ENCODE data around the gene NDUFS6. TPM values are rescaled to one million over a fixed set of nuclear protein-coding genes. Genes with fewer than 3 reads are reported as not detected.

NDUFS6 gene
- total RNA-seq, result 39.6 and 48.5 TPM in 2 replicates

DNA sequence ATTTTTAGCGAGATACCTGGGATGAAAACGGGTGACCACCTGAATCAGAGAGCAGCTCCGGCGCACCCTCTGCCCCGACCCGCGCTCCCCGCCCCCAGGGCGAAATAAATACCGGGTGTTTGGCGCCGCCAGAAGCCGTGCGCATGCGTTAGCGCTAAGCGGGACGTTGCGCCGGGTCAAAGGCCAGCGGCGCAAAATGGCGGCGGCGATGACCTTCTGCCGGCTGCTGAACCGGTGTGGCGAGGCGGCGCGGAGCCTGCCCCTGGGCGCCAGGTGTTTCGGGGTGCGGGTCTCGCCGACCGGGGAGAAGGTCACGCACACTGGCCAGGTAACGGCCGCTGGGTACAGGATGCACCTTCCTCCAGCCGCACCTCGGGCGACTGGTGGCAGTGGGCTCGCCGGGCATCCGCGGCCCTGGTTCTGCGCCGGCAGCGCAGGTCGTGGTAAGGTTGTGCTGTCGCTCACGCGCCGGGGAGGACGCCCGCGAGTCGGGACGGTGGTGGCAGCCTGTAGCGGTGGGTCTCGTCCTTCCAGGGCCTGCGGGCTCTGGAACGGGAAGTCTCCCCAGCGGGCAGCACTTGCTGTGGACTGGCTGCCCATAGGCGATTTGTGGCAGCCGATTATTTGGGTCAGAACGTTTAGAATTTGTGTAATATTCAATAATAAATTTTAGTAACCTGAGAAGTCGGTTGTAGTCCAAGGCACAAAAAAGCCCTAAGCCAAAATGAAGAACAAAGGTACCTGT, at the start of gene NDUFS6:
Gene NDUFS6 (plus strand): TSS at position 186 of the 745 bp plus-strand sequence. CDS start 11 bp downstream, at position 197.
- DNase-seq, result peak; percentile 84

DNA sequence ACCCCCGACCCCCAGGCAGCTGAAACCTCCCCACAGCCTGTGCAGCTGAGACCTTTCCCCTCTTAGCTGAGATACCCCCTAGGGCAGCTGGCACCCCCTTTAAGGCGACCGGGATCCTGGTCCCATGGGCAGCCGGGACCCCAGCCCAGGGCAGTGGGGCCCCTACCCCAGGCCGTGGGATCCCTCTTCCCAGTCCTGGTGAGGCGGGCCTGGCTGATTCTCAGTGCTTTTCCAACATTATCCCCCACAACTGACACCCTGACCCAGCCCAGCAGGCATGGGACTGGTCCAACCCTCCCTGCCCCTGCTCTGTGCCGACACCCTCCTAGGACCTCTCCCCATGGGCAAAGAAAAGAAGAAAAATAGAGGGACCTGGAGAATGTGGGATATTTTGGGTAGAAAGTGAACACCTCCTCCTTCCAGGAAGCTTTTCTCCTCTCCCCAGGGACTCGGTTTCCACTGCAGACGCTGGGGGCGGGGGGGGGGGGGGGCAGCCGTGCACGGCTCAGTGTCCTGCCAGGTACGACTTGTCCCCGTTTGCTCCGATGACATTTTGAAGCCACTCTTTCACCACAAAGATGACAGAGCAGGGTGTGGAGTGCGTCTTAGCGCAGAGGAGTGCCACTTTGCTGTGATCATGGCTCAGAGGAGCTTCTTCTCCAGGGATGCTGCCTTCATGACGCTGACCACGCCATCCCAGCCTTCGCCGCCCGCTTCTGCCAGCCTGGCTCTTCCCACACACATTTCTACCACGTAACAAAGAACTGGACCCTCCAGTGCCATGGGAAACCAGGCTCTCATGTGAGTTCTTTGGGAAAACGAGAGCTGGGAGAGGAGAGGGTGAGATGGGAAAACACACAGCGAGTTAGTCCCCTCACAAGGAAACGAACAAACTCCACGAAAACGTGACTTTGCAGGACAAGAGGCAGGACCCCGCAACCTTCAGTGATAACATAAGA, 49.1 kb upstream of the NDUFS6 start:
- no peak for DNase-seq

DNA sequence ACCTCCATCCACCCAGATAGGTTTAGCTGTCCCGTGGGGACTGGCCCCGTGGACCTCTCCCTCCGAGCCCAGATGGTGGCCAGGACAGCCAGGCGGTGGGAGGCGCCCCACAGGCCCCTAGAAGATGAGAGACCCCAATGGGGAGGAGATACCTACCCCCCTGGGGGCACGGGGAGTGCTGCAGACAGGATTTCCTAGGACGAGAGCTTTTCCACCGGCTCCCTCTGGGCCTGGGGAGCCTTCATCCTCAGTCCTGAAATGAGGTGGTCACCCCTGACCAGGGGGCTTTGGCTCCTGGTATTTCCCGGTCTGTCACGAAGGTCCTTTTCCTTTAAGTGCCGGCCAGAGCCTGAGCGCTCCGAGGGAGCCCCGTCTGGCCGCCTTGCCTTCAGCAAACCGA, 48.3 kb upstream of the NDUFS6 start:
- DNase-seq, result no peak

DNA sequence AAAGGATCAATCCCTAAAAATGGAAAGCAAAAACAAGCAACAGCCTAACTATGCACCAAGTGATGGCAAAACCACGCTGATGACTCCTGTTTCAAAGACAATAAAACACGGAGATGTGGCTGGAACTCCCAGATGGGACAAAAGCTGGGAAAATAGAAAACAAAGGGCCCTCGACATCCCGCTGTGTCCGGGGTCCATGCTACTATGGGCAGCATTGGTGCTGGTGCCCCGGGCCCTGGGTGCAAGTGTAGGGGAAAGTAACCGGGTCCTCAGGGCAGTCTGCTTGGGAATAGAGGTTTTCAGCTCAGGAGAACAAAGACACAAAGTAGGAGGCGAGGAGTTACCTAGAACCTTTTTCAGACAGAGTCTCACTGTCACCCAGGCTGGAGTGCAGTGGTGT, 47.7 kb upstream of the NDUFS6 start:
- no peak for DNase-seq

DNA sequence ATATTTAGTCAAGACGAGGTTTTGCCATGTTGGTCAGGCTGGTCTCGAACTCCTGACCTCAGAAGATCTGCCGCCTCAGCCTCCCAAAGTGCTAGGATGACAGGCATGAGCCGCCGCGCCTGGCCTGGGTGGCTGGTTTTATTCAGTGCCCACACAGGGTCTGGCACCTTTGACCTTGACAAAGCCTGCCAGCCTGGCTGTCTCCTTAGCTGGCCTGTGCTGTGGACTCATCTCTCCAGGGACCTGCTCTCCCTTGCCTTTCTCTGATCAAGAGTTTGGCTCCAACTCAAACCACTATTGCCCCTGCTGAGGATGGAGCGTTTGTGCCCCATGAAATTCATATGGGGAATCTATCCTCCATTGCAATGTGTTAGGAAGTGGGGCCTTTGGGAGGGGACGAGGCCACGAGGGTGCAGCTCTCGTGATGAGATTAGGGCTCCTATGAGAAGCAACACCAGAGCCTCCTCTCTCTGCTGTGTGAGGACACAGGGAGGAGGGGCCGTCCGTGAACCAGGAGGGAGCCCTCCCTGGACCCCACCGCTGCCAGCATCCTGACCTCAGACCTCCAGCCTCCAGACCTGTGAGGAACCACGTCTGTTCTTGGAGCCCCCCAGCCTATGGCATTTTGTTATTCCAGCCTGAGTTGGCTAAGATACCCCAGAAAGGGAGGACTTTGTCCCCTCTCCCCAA, 46.5 kb upstream of the NDUFS6 start:
- no peak for DNase-seq

- no peak for DNase-seq
Measured at GRCh38 chr5:1755321-1755949, 45.8 kb upstream of the NDUFS6 start.

DNA sequence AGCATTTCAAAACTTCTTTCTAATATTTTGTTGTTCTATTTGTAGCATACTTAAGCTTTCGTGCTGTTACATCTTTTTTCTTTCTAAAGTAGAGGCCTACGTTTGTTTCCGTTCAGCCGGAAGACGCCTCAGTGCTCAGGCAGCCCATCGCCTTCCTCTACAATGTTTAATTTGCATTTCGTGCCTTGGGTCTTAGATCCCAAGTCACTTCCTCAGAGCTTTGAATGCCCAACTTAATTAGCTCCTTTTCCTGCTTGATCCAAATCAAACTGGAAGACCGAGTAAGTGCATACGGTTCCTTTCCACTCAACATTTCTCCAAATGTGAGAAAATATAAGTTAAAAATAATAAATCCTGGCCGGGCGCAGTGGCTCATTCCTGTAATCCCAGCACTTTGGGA, 44.7 kb upstream of the NDUFS6 start:
- peak; percentile 4 for DNase-seq

- DNase-seq, result no peak
Measured at GRCh38 chr5:1757511-1757910, 43.7 kb upstream of the NDUFS6 start.

DNA sequence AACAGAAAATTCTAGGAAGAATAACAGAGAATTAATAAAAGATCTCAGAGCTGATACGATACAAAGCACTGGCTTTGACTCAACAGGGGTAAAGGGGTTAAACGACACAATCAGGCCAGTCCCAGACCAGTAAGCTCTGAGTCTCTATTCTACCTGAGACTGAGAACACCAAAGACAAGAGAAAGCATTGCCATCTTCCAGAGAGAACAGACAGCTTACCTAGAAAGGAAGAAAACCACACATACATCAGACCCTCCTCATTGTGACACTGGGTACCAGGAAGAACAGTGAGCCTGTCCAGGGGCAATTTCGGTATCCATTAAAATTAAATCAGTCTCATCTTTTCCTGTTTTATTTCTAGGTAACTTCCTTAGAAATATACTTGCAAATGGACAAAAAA, 42.6 kb upstream of the NDUFS6 start:
- DNase-seq, result no peak

DNA sequence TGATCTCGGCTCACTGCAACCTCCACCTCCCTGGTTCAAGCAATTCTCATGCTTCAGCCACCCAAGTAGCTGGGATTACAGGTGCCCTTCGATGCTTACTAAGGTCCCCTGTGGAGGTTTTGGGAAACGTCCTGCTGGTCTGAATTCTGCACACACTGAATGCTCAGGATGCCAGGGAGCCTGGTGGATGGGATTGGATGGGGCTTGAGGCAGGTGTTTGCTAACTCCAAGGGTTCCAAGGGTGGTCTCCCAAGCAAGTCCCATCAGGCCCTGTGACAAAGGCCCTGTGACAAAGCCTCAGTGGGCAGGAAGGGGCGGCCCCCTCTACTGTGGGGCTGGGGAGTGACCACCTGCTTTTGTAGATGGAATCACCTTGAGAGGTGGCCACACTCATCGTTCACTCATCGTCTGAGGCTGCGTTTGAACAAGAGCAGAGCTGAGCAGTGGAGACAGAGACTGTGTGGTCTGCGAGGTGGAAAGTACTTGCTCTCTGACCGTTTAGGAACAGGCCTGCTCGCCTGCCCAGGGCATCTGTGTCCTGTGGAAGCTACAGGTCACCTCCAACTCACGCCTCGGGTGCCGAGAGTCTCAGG, 41.7 kb upstream of the NDUFS6 start:
- no peak for DNase-seq

DNA sequence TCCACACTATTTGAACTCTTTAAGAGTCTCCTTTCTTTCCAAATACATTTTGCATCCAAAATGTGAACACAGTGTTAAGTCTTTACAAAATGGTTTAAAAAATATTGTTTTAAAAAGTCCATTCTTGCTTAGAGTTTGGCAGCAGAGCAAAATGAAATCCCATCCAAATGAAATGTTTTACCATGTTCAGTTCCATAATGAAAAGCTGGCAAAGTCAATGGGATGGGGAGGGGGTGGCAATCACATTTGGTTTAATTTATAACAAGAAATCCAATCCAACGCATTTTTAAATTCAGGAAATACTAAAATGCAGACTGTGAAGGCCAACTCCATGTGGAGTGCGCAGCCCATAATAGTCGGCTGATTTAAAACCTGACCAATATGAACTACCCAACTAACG, 41.0 kb upstream of the NDUFS6 start:
- no peak for DNase-seq

GRCh38 chr5:1760656-1761452, 40.4 kb upstream of the NDUFS6 start:
- DNase-seq, result no peak

DNA sequence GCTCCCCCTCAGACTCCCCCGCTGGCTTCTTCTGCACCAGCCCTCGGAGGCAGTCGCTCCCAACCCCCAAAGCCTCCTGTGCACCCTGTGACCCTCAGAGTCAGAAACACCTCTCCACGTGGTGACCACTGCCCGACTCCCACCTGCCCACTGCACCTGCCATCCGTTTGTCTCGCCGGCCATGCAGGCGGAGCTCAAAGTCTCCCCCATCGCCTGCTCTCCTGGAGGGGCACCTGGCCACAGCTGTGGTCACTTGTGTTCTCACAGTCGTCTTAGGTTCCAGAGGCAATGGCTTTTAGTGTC, 39.8 kb upstream of the NDUFS6 start:
- DNase-seq, result no peak

DNA sequence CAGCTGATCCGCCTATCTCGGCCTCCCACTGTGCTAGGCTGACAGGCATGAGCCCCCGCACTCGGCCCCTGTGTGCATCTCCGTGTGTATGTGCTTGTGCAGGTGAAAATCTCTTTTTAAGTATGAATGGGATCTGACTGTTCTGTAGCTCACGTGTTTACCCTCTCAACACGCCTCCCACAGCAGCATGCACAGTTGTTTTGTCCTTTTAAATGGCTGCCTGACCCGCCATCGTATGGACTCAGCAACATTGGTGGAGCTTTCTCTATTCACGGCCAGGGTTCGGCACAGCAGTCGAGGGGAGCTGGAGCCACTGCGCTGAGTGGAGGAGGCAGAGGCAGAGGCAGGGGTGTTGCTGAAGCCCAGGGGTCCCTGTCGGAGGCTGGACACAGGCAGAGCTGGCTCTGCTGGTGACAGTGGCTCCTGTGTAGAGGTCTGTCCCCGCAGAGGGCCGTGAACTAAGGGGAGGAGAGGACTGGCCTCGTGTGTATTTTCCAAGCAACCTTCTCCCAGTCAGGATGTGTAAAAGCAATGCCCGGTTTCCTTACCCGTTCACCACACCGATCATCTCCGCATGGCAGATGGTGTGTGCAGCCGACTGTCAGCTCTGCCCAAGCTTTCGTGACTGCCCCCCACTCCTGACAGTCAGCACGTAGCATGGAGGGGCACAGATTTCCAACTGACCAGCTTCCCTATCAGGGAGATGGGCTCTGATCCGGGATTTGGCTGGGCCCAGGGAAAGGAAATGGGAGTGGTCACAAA, 38.9 kb upstream of the NDUFS6 start:
- DNase-seq, result no peak

GRCh38 chr5:1762883-1763547, 38.2 kb upstream of the NDUFS6 start:
- DNase-seq, result no peak

DNA sequence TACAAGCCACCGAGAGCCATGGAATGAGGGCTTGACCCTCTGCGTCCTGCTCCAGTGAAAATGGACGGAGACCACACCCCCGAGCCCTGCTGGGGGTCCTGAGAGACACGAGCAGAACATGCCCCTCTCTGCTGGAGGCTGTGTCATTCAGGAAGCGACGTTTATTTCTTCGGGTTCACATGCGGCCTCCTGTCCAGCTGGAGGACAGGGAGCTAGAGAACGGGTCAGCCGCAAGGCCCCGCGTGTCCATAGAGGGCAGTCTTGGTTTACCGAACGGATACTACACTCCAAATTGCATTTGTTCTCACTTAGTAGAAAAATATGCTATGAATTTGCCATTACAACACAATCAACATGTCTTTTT, 37.7 kb upstream of the NDUFS6 start:
- DNase-seq, result peak; percentile 85

DNA sequence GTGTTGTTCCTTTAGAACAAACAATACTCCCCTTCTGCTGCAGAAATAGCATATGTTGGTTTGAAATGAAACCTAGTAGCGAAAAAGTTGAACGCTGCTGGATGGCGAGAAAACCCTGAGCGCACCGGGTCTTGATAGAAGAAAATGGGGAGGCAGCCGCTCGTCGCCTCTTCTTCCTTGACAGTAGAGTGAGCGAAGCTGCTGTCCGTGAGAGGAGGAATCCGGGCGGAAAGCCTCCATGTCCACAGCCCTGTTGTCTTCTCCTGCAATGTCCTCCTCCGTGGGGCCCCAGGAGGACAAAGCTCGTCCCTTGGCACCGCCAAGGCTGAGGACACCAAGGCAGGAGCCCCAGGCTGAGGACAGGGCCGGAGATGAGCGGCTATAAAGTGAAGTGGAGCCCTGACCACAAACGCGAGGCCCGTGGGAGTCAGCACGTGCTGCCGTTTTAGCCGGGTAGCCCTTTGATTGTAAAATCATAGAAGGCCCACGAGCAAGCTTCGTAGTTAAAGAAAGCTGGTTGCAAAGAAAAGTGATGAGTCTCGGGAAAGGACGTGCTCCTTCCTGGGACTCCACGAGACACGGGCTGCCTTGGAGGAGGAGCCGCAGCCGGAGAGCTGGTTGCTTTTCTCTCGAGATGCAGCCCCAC, 37.1 kb upstream of the NDUFS6 start:
- no peak for DNase-seq

DNA sequence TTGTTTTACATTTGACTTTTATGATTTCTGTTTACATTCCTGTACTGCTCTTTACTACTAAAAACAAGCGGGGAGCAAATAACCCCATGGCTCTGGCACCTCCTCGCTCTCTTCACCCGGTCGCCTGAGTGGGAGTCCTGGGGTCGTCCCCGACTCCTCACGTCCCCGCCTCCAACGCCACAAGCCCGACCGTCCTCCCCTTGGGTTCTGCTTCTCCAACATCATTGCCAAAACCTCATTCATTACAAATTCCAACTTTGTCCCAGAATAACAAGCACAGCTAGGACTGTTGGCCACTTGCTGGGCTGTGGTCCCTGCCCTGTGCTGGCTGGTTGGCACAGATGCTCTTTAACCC, 36.6 kb upstream of the NDUFS6 start:
- no peak for DNase-seq

- DNase-seq, result no peak
Measured at GRCh38 chr5:1765141-1765879, 35.9 kb upstream of the NDUFS6 start.

Measured in dermis blood vessel endothelial cell (primary cell).